ENCODE results near the gene MYOC.

DNA sequence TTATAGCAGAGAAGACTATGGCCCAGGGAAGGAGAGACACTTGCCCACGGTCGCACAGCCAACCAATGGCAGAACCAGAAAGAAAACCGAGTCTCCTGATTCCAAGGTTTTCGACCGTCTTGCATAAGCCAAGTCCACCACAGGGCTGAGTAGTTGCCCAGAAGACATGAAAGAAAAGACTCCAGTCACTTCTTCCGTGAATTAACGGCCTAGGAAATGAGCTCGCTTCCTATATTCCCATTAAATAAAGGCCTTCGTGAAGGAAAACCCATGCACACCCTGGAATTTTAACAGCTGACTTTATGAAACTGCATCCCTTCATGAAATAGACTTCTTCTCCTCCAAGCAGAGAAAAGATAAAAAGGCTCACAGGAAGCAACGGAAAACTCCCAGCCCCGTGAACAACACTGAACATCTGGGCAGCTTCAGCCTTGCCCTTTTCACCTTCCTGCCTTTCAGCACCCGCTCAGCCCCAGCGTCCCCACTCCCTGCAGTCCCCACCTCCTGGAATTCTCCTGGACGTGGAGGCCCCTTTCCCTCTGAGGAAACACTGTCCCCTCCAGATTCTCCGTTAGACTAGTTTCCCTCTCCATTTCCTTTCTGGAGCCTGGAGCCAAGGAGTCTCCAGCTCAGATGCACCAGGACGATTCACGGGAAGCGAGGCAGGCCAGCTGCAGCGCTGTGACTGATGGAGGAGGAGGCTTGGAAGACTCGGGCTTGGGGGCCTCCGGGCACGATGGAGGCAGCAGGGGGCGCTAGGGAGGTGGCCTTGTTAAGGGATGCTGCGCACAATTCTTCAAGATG lies 2.7 kb upstream of the MYOC start:
- TF ChIP-seq, protein P1, sequence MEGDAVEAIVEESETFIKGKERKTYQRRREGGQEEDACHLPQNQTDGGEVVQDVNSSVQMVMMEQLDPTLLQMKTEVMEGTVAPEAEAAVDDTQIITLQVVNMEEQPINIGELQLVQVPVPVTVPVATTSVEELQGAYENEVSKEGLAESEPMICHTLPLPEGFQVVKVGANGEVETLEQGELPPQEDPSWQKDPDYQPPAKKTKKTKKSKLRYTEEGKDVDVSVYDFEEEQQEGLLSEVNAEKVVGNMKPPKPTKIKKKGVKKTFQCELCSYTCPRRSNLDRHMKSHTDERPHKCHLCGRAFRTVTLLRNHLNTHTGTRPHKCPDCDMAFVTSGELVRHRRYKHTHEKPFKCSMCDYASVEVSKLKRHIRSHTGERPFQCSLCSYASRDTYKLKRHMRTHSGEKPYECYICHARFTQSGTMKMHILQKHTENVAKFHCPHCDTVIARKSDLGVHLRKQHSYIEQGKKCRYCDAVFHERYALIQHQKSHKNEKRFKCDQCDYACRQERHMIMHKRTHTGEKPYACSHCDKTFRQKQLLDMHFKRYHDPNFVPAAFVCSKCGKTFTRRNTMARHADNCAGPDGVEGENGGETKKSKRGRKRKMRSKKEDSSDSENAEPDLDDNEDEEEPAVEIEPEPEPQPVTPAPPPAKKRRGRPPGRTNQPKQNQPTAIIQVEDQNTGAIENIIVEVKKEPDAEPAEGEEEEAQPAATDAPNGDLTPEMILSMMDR (IDR thresholded peaks at IDR 0.05; ENCODE audit: insufficient read depth, low read depth, low read length) = peak; percentile 49
- TF ChIP-seq EZH2 (IDR thresholded peaks at IDR 0.05; ENCODE audit: insufficient read depth, low read length) = no peak

All from astrocyte (in vitro differentiated cells and primary cell).